Kidney epithelial cell (primary cell): Measurements from ENCODE around the gene TACC2. TPM values are rescaled to one million over a fixed set of nuclear protein-coding genes. Genes with fewer than 3 reads are reported as not detected.

Experiments used
- DNase-seq: peaks from one replicate; pipeline ENCODE4 v3.0.0-alpha.2; 2010; ENCODE audit warnings: low read depth
- H3K27me3 ChIP-seq: 2 replicates; pipeline ENCODE4 v1.6.0; 2011; ENCODE audit warnings: low read length; ENCODE audit not compliant: control insufficient read depth, insufficient read depth
- H3K36me3 ChIP-seq: 2 replicates; pipeline ENCODE4 v1.5.1; 2011; ENCODE audit warnings: low read length; ENCODE audit not compliant: control insufficient read depth, insufficient read depth
- H3K4me3 ChIP-seq: 2 replicates; pipeline ENCODE4 v1.5.1; 2011; ENCODE audit warnings: low read depth, mild to moderate bottlenecking, control low read depth, low read length
- CTCF ChIP-seq: IDR thresholded peaks from 2 replicates; pipeline ENCODE4 v1.5.1; 2011; ENCODE audit warnings: mild to moderate bottlenecking, moderate library complexity, low read length, control low read depth, inconsistent platforms; ENCODE audit not compliant: insufficient read depth, poor library complexity, severe bottlenecking
- total RNA-seq: library from RNA; depleted of rRNA; stranded (reverse); fragments of >200 nt; gene quantifications from 2 replicates; pipeline ENCODE4 v1.2.3, GENCODE V29; 2015

Gene TACC2
- total RNA-seq, 1 donor from 2014 or later: 26.9 TPM

GRCh38 chr10:122140461-122140902 lies 151.5 kb downstream of the TACC2 start:
- TF ChIP-seq CTCF: no peak
- peak; percentile 51 for DNase-seq
- no peaks in the 10 kb centered on the region for H3K36me3 ChIP-seq
- no peaks in the 10 kb centered on the region for H3K27me3 ChIP-seq
- no peak overlapping the region for H3K4me3 ChIP-seq

DNA sequence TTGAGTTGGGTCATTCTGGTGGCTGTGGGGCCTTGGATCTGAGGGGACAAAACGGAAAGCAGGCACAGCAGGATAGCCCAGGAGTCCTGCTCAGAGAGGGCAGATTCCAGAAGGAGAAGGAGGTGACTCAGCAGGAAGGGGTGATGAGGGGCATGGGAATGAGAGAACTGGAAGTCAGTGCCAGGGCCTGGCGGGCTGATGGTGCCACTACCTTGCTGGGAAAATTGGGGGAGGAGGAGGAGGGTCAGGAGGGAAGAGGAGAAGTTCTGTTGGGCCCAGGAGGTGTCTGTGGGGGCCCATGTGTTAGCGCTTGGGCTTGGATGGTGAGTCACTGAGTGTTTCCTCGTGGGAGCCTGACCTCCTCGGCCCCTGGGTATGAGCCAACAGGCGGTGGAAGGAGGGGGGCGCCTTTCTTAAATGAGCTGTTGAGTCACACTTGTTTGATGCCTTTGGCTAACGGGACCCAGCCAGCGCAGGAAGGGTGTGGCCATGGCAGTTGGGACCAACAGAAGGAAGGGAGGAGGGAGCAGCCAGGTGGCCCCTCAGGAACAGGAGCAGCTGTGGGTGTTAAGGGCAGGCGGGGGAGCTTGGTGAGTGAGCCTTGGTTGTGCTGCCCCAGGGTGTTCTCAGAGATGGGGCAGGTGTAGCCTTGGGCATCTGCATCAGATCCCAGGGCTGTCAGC lies 152.1 kb downstream of the TACC2 start:
- Histone ChIP-seq H3K27me3 (no peaks in the 10 kb centered on the region), H3K36me3 (no peaks in the 10 kb centered on the region), H3K4me3 (no peak overlapping the region)
- DNase-seq: peak; percentile 88
- no peak for TF ChIP-seq CTCF

DNA sequence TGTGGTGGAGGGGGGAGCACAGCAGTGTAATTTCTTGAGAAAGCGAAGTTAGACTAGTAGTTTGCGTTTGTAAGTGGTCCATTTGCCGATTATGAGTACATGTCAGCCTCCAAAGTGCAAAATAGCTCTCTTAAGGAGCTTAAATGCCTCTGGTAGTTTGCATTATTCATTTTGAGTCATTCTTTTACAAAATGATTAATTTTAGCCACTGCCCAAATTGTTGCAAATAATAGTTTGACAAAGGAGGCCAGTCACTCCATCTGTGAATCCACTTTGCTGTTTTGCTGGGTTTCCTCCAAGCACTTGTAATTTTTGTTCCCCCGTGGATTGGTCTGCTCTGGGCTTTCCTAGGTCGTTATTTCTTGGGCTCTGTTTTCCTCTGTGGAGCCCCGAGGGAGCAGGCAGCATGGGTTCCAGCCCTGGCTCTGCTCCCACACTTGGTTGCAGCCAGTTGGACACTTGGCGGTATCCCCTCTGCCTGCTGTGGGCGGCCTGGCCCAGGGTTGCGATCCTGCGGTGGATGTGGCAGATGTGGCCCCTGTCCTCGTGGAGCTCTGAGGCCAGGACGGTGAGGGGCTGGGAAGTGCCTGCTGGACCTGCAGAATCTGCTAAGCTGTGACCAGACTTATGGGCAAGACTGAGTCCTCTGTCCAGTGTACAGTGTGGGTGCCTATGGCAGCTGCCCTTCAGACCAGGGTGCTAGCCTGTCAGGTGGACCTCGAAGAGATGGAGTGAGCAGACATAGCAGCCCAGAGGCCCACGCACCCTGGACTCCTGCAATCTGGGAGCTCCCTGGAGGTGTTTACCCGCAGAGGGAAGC lies 153.1 kb downstream of the TACC2 start:
- DNase-seq: no peak
- Histone ChIP-seq H3K4me3 (no peak overlapping the region), H3K36me3 (no peaks in the 10 kb centered on the region), H3K27me3 (no peaks in the 10 kb centered on the region)
- TF ChIP-seq CTCF: no peak

DNA sequence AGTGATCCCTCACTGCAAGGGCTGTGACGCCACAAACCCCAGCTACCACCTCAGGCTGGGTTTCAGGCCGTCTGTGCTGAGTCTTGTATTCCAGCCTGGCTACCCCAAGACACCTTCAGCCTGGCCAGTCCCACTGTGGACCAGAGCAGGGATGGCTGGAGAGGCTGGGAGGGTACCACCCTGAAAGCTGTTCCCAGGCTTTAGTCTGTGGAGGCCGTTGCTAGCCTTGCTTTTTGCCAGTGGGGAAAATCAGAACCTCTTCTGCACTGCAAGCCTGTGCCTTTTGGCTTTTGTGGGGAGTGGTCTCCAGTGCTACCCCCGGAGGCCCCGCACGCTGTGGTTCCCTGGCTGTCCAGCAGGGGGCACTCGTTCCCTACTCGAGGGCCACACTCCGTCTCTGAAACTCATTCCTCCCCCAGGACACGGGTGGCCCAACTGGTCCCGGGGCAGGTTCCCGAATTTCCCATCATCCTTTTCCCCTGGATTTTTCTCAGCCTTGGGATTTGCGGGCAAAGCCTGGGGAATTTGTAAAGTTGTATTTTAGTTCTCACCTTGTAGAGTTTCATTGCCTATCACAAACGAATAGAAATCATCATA lies 153.8 kb downstream of the TACC2 start:
- no peak for DNase-seq
- Histone ChIP-seq H3K4me3 (no peak overlapping the region), H3K36me3 (no peaks in the 10 kb centered on the region), H3K27me3 (no peaks in the 10 kb centered on the region)
- TF ChIP-seq CTCF: peak; percentile 98

GRCh38 chr10:122143238-122143841 lies 154.4 kb downstream of the TACC2 start:
- Histone ChIP-seq H3K27me3 (no peaks in the 10 kb centered on the region), H3K36me3 (no peaks in the 10 kb centered on the region), H3K4me3 (no peak overlapping the region)
- no peak for DNase-seq
- TF ChIP-seq CTCF: no peak
